Measurements from ENCODE around the gene DUSP8.

DNA sequence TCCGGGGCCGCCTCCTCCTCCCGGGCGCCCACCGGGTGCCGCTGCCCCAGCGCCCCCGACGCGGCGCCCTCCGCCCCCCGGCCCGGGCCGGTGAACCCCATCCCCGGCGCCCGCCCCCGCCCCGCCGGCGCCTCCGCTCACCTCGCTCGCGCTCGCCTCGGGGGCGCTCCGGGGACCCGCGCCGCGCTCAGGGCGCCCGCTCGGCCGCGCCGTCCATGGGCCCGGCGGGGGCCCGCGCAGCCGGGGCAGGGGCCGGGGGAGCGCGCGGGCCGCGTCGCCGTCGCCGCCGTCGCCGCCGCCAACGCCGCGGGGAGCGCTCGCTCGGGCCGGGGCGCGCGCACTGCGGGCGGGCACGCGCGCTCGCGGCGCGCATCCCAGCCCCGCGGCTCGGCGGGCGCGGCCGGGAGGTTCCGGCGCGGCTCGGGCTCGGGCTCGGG, 293 bp downstream of the DUSP8 start:
- TF ChIP-seq TAF1 (IDR thresholded peaks at IDR 0.05; ENCODE audit: borderline replicate concordance, low read depth, low read length): no peak
- TF ChIP-seq POLR2A (IDR thresholded peaks at IDR 0.05; ENCODE audit: low read depth, low read length): no peak

All from GM12892 (cell line).